IMR-90 (cell line): ENCODE measurements around the gene MLEC. TPM values are rescaled to one million over a fixed set of nuclear protein-coding genes. Genes with fewer than 3 reads are reported as not detected.

ENCODE experiments used
- ATAC-seq: fragments of 200-7000 bp; cut with Tn5 transposase; 2 replicates; pipeline ENCODE4 v1.9.1; 2020; ENCODE audit warnings: low read depth, mild to moderate bottlenecking, moderate library complexity
- BruUV-seq: library from RNA; stranded (reverse); fragments of 400-500 nt; replicated peaks from 2 replicates; lab custom pipeline; 2021; lab: Mats Ljungman, UMichigan
- CTCF ChIA-PET: fragments of 300-600 bp; formaldehyde crosslinking; extraction: SDS; loops from one replicate; lab custom pipeline; 2021; ENCODE audit warnings: antibody characterized with exemption; lab: Yijun Ruan, JAX
- POLR2A ChIA-PET: fragments of 300-600 bp; sonication (Branson Sonifier 250); formaldehyde crosslinking; loops from one replicate; lab custom pipeline; 2022; ENCODE audit warnings: antibody characterized with exemption; ENCODE audit not compliant: unreplicated experiment; lab: Charles Lee
- DNase-seq: peaks from one replicate; pipeline ENCODE4 v3.0.0; 2013
- H2AFZ ChIP-seq: replicated peaks from 2 replicates; pipeline ENCODE3; 2013; ENCODE audit warnings: low read length, mild to moderate bottlenecking; ENCODE audit not compliant: poor library complexity
- H2AK5ac ChIP-seq: 2 replicates; pipeline ENCODE4 v1.6.1; 2013; ENCODE audit warnings: low read depth, low read length, inconsistent platforms
- H2AK9ac ChIP-seq: replicated peaks from 2 replicates; pipeline ENCODE3; 2013; ENCODE audit warnings: mild to moderate bottlenecking, low read depth, low read length, moderate library complexity; ENCODE audit not compliant: poor library complexity
- H2BK120ac ChIP-seq: 2 replicates; pipeline ENCODE4 v1.6.1; 2013; ENCODE audit warnings: low read depth, low read length, inconsistent platforms
- H2BK15ac ChIP-seq: 3 replicates; pipeline ENCODE4 v1.6.1; 2013; ENCODE audit warnings: low read depth, low read length, inconsistent platforms
- H2BK20ac ChIP-seq: 2 replicates; pipeline ENCODE4 v1.6.1; 2013; ENCODE audit warnings: low read depth, mild to moderate bottlenecking, inconsistent platforms, low read length, moderate library complexity
- H2BK5ac ChIP-seq: 2 replicates; pipeline ENCODE4 v1.6.1; 2013; ENCODE audit warnings: mild to moderate bottlenecking, low read depth, low read length, inconsistent platforms; ENCODE audit not compliant: poor library complexity, severe bottlenecking
- H3K14ac ChIP-seq: replicated peaks from 2 replicates; pipeline ENCODE4 v1.6.1; 2013; ENCODE audit warnings: low read depth, low read length, inconsistent platforms
- H3K18ac ChIP-seq: 2 replicates; pipeline ENCODE4 v1.6.1; 2013; ENCODE audit warnings: low read depth, low read length, control low read depth
- H3K23ac ChIP-seq: 2 replicates; pipeline ENCODE4 v1.6.1; 2013; ENCODE audit warnings: low read depth, low read length, inconsistent platforms
- H3K27ac ChIP-seq: 2 replicates; pipeline ENCODE4 v1.5.1; 2013; ENCODE audit warnings: mild to moderate bottlenecking, control low read depth, low read length; ENCODE audit not compliant: insufficient read depth
- H3K27me3 ChIP-seq: 2 replicates; pipeline ENCODE4 v1.6.1; 2013; ENCODE audit warnings: low read length; ENCODE audit not compliant: control insufficient read depth, insufficient read depth
- H3K36me3 ChIP-seq: 2 replicates; pipeline ENCODE4 v1.6.1; 2013; ENCODE audit warnings: low read length, mixed read lengths; ENCODE audit not compliant: control insufficient read depth, insufficient read depth
- H3K4ac ChIP-seq: 2 replicates; pipeline ENCODE4 v1.6.1; 2013; ENCODE audit warnings: low read depth, low read length, inconsistent platforms
- H3K4me1 ChIP-seq: 2 replicates; pipeline ENCODE4 v1.6.1; 2013; ENCODE audit warnings: low read length, mixed read lengths; ENCODE audit not compliant: control insufficient read depth, insufficient read depth
- H3K4me2 ChIP-seq: 2 replicates; pipeline ENCODE4 v1.6.1; 2013; ENCODE audit warnings: low read depth, mild to moderate bottlenecking, control low read depth, low read length, moderate library complexity
- H3K4me3 ChIP-seq: 2 replicates; pipeline ENCODE4 v1.5.1; 2013; ENCODE audit warnings: low read depth, mild to moderate bottlenecking, control low read depth, low read length, moderate library complexity; ENCODE audit not compliant: insufficient read depth
- H3K56ac ChIP-seq: 2 replicates; pipeline ENCODE4 v1.6.1; 2013; ENCODE audit warnings: low read length, inconsistent platforms; ENCODE audit not compliant: insufficient read depth; ENCODE audit errors: extremely low read depth
- H3K79me1 ChIP-seq, 2 experiments: 2 replicates each; pipeline ENCODE4 v1.6.1; 2013; ENCODE audit warnings: low read length in 2 of 2, inconsistent platforms in 1 of 2, low read depth in 1 of 2
- H3K9ac ChIP-seq: 2 replicates; pipeline ENCODE4 v1.6.1; 2013; ENCODE audit warnings: low read depth, low read length, control low read depth
- H3K9me1 ChIP-seq: 2 replicates; pipeline ENCODE4 v1.6.1; 2013; ENCODE audit warnings: low read length, inconsistent platforms; ENCODE audit not compliant: insufficient read depth
- H3K9me3 ChIP-seq: 2 replicates; pipeline ENCODE4 v1.6.1; 2013; ENCODE audit warnings: low read length; ENCODE audit not compliant: control insufficient read depth, insufficient read depth
- H4K20me1 ChIP-seq: 2 replicates; pipeline ENCODE4 v1.6.1; 2013; ENCODE audit warnings: low read length, inconsistent platforms; ENCODE audit not compliant: insufficient read depth
- H4K5ac ChIP-seq: 2 replicates; pipeline ENCODE4 v1.6.1; 2013; ENCODE audit warnings: mild to moderate bottlenecking, low read depth, low read length, control low read depth
- H4K8ac ChIP-seq, 2 experiments: 2 replicates each; pipeline ENCODE4 v1.6.1; 2013; ENCODE audit warnings: low read depth in 2 of 2, low read length in 2 of 2, control low read depth in 1 of 2, inconsistent platforms in 1 of 2
- H4K91ac ChIP-seq: 2 replicates; pipeline ENCODE4 v1.6.1; 2013; ENCODE audit warnings: low read depth, low read length, inconsistent platforms; ENCODE audit not compliant: insufficient read depth
- MAZ ChIP-seq: IDR thresholded peaks from 2 replicates; pipeline ENCODE4 v1.6.1; 2012; ENCODE audit warnings: low read depth, mild to moderate bottlenecking, low read length, improper control_type of control experiment, moderate library complexity, borderline replicate concordance
- POLR2A ChIP-seq: IDR thresholded peaks from 2 replicates; pipeline ENCODE4 v1.6.1; 2012; ENCODE audit warnings: mild to moderate bottlenecking, low read depth, low read length
- RAD21 ChIP-seq: IDR thresholded peaks from 2 replicates; pipeline ENCODE4 v1.6.1; 2012; ENCODE audit warnings: low read length, improper control_type of control experiment
- RCOR1 ChIP-seq: IDR thresholded peaks from 2 replicates; pipeline ENCODE4 v1.6.1; 2012; ENCODE audit warnings: mild to moderate bottlenecking, low read length, improper control_type of control experiment; ENCODE audit not compliant: insufficient replicate concordance
- RFX5 ChIP-seq: IDR thresholded peaks from 2 replicates; pipeline ENCODE4 v1.8.0; 2012; ENCODE audit warnings: low read depth, mild to moderate bottlenecking, low read length, moderate library complexity
- WGBS, 2 experiments: methylation state at CpG; one replicate each; pipeline versions ENCODE4 v1.1.5 to v1.1.7; 2013; ENCODE audit warnings: missing lambda C conversion rate in 2 of 2; ENCODE audit not compliant: insufficient read length in 1 of 2; ENCODE audit errors: extremely low coverage in 2 of 2; 5-methylcytosine and 5-hydroxymethylcytosine counted together
- dilution Hi-C: fragments of 300-500 bp; cut with HindIII; formaldehyde crosslinking; loops from one replicate; pipeline ENCODE4 v1.14.3; 2018; ENCODE audit warnings: low sequenced_read_pairs; ENCODE audit not compliant: unreplicated experiment
- in situ Hi-C: fragments of 300-500 bp; cut with MboI; formaldehyde crosslinking; loops from 3 replicates; pipeline ENCODE4 v1.14.3; 2019; ENCODE audit warnings: low sequenced_read_pairs, inconsistent platforms, mixed read lengths
- intact Hi-C: fragments of 100-400 bp; cut with micrococcal nuclease; formaldehyde crosslinking; loops from 2 replicates; pipeline ENCODE4 v1.10.0; 2022
- polyA plus RNA-seq, 3 experiments: library from polyadenylated mRNA; depleted of rRNA; stranded (reverse); fragments of >200 nt; gene quantifications; 2 replicates each; pipeline ENCODE4 v1.2.3, GENCODE V29; 2012; ENCODE audit warnings: low replicate concordance in 1 of 3
- total RNA-seq: library from RNA; depleted of rRNA; stranded (reverse); fragments of >200 nt; gene quantifications from 2 replicates; pipeline ENCODE4 v1.2.3, GENCODE V29; 2012

The MLEC gene
- total and polyA plus RNA-seq, 2 of the 4 experiments (the other 2 are of a cell fraction), result 44.1 to 137 TPM

- no peak within 1 kb of the TSS for H2BK5ac ChIP-seq
- no peak within 1 kb of the TSS for H4K8ac ChIP-seq
- no peak within 1 kb of the TSS for H2AK5ac ChIP-seq
- no peaks in the 10 kb centered on the region for H3K36me3 ChIP-seq
- no peak within 1 kb of the TSS for H4K5ac ChIP-seq
- no peaks in the 10 kb centered on the region for H4K20me1 ChIP-seq
- ATAC-seq, result peak; percentile 42
- no peak within 1 kb of the TSS for H3K56ac ChIP-seq
- TF ChIP-seq MAZ (no peak), RCOR1 (no peak), POLR2A (no peak), RFX5 (no peak), RAD21 (no peak)
- H3K27me3 ChIP-seq, result peaks cover 65% of the 10 kb centered on the region
- no peaks in the 10 kb centered on the region for H3K79me1 ChIP-seq
- no peak within 1 kb of the TSS for H2BK120ac ChIP-seq
- no peak within 1 kb of the TSS for H2BK15ac ChIP-seq
- H2AK9ac ChIP-seq, result no peak within 1 kb of the TSS
- H3K4ac ChIP-seq, result no peak within 1 kb of the TSS
- no peaks in the 10 kb centered on the region for H3K9me1 ChIP-seq
- no peak within 1 kb of the TSS for H2BK20ac ChIP-seq
- no TSS peak for BruUV-seq
- no peak within 1 kb of the TSS for H3K18ac ChIP-seq
- in situ Hi-C loops (no loop called here), intact Hi-C loops (no loop called here), dilution Hi-C loops (no loop called here)
- peak within 1 kb of the TSS; percentile 73 for H2AFZ ChIP-seq
- no peak within 1 kb of the TSS for H3K27ac ChIP-seq
- WGBS, 2 experiments, result 4% methylated on average over 32 of the region's 56 CpGs; no CpG with 5 or more reads in 1 of the 2 experiments
- H3K4me3 ChIP-seq, result no peak within 1 kb of the TSS
- DNase-seq, result no peak
- H3K9me3 ChIP-seq, result no peaks in the 10 kb centered on the region
- H3K23ac ChIP-seq, result no peak within 1 kb of the TSS
- H3K4me1 ChIP-seq, result no peaks in the 10 kb centered on the region
- H3K9ac ChIP-seq, result no peak within 1 kb of the TSS
- no peak within 1 kb of the TSS for H4K91ac ChIP-seq
- ChIA-PET CTCF (no interaction called here), POLR2A (no interaction called here)
- no peak within 1 kb of the TSS for H3K14ac ChIP-seq
- H3K4me2 ChIP-seq, result peak within 1 kb of the TSS; percentile 48; the same call in 1 of the 2 replicates
These were observed 46.9 kb upstream of the MLEC start, which contains the start of gene CABP1 for GRCh38 chr12:120639771-120640721. Gene CABP1 (plus strand): TSS chr12:120640626. CDS start chr12:120640686, 60 bp downstream.
